ENCODE data around the gene GSTK1.

Gene GSTK1

GRCh38 chr7:143300959-143301935 is 38.0 kb downstream of the GSTK1 start:
- DNase-seq: no peak

- DNase-seq: no peak
These were observed 40.5 kb downstream of the GSTK1 start for GRCh38 chr7:143303733-143304132.

GRCh38 chr7:143304938-143305337 is 41.7 kb downstream of the GSTK1 start:
- DNase-seq: no peak

GRCh38 chr7:143305423-143306070 is 42.3 kb downstream of the GSTK1 start:
- DNase-seq: peak; percentile 44

GRCh38 chr7:143308632-143309031 is 45.4 kb downstream of the GSTK1 start:
- DNase-seq: no peak

GRCh38 chr7:143314127-143314526 is 50.9 kb downstream of the GSTK1 start:
- DNase-seq: no peak

GRCh38 chr7:143315776-143316175 is 52.5 kb downstream of the GSTK1 start, which contains the start of gene CLCN1:
Gene CLCN1 (plus strand): TSS chr7:143316111. CDS start chr7:143316213, 102 bp downstream.
- DNase-seq: no peak

GRCh38 chr7:143316492-143316891 is 53.3 kb downstream of the GSTK1 start:
- DNase-seq: no peak

GRCh38 chr7:143318661-143319060 is 55.4 kb downstream of the GSTK1 start:
- no peak for DNase-seq
